HepG2 (cell line): Measurements from ENCODE around the gene VASN. TPM values are rescaled to one million over a fixed set of nuclear protein-coding genes. Genes with fewer than 3 reads are reported as not detected.

Experiments
- ATAC-seq: fragments of 200-7000 bp; cut with Tn5 transposase; 3 replicates; pipeline ENCODE4 v1.9.1; 2020; ENCODE audit warnings: mild to moderate bottlenecking, moderate library complexity
- BruUV-seq: library from RNA; stranded (reverse); fragments of 400-500 nt; replicated peaks from 2 replicates; lab custom pipeline; 2021; lab: Mats Ljungman, UMichigan
- CTCF ChIA-PET: fragments of 300-600 bp; formaldehyde crosslinking; extraction: SDS; loops from one replicate; lab custom pipeline; 2021; ENCODE audit warnings: low total read pairs, inconsistent platforms, low intra/inter-chr PET ratio; lab: Yijun Ruan, JAX
- POLR2A ChIA-PET: fragments of 350-600 bp; sonication (Branson Sonifier 250); formaldehyde crosslinking; loops from one replicate; lab custom pipeline; 2020; ENCODE audit warnings: antibody characterized with exemption, inconsistent platforms; lab: Yijun Ruan, JAX
- DNase-seq: peaks from one replicate; pipeline ENCODE4 v3.0.0-alpha.2; 2015; ENCODE audit warnings: low spot score
- FAIRE-seq: peaks from 3 replicates; lab custom pipeline; 2011; peaks lifted over from hg19 to GRCh38; lab: Jason Lieb, UNC
- H2AFZ ChIP-seq: one replicate; pipeline ENCODE4 v1.6.1; 2011; ENCODE audit warnings: low read length, inconsistent platforms
- H3K27ac ChIP-seq: fragments of 300-600 bp; 3 replicates; pipeline ENCODE4 v1.8.0; 2011; ENCODE audit warnings: mixed run types, mild to moderate bottlenecking, mixed read lengths, low read length, inconsistent platforms; ENCODE audit not compliant: insufficient read depth; ENCODE audit errors: extremely low read length
- H3K27me3 ChIP-seq, 2 experiments: fragments of 200-600 bp in 1 of 2; 2 replicates in 1 of 2; 3 replicates in 1 of 2; pipeline versions ENCODE4 v1.6.0 to v1.8.0; 2011; ENCODE audit warnings: low read length in 2 of 2, mild to moderate bottlenecking in 2 of 2, moderate library complexity in 2 of 2, inconsistent platforms in 1 of 2; ENCODE audit not compliant: insufficient read depth in 2 of 2, control insufficient read depth in 1 of 2
- H3K36me3 ChIP-seq, 2 experiments: fragments of 200-600 bp in 1 of 2; replicated peaks in 1 of 2; 2 replicates in 1 of 2; 3 replicates in 1 of 2; pipeline versions ENCODE4 v1.5.1 to v1.8.0; 2011; ENCODE audit warnings: low read length in 2 of 2, inconsistent platforms in 1 of 2; ENCODE audit not compliant: insufficient read depth in 2 of 2, control insufficient read depth in 1 of 2
- H3K4me1 ChIP-seq: 2 replicates; pipeline ENCODE4 v1.5.1; 2012; ENCODE audit warnings: low read length, inconsistent platforms; ENCODE audit not compliant: insufficient read depth
- H3K4me2 ChIP-seq: 2 replicates; pipeline ENCODE4 v1.6.0; 2011; ENCODE audit warnings: low read depth, low read length, inconsistent platforms
- H3K4me3 ChIP-seq, 3 experiments: fragments of 200-600 bp in 1 of 3; sonication (generic), shearing (Covaris generic) in 1 of 3; replicated peaks in 1 of 3; 2 replicates each; pipeline ENCODE4 v1.5.1; 2011 to 2016; ENCODE audit warnings: low read length in 3 of 3, inconsistent platforms in 2 of 3, low read depth in 2 of 3, mild to moderate bottlenecking in 2 of 3, control low read depth in 1 of 3, mixed read lengths in 1 of 3; ENCODE audit not compliant: insufficient read depth in 1 of 3
- H3K79me2 ChIP-seq: one replicate; pipeline ENCODE4 v1.6.1; 2011; ENCODE audit warnings: low read length, inconsistent platforms; ENCODE audit not compliant: insufficient read depth
- H3K9ac ChIP-seq: 2 replicates; pipeline ENCODE4 v1.6.0; 2011; ENCODE audit warnings: mild to moderate bottlenecking, low read depth, low read length, inconsistent platforms; ENCODE audit not compliant: insufficient read depth
- H3K9me3 ChIP-seq: 2 replicates; pipeline ENCODE4 v1.5.1; 2012; ENCODE audit warnings: mild to moderate bottlenecking, low read length
- H4K20me1 ChIP-seq: 2 replicates; pipeline ENCODE4 v1.6.0; 2011; ENCODE audit warnings: inconsistent platforms, mild to moderate bottlenecking, low read length, moderate library complexity; ENCODE audit not compliant: insufficient read depth
- FIP1L1 ChIP-seq: fragments of 200-400 bp; formaldehyde crosslinking; IDR thresholded peaks from 2 replicates; pipeline ENCODE4 v1.6.1; 2018; ENCODE audit warnings: low read depth, mild to moderate bottlenecking, low read length, moderate library complexity, borderline replicate concordance; ENCODE audit not compliant: insufficient read depth
- ZNF557 ChIP-seq: sonication (generic); formaldehyde crosslinking; IDR thresholded peaks from 2 replicates; pipeline ENCODE4 v1.4.0; 2020; ENCODE audit warnings: missing genetic modification reagents
- WGBS: methylation state at CpG from one replicate; pipeline ENCODE4 v1.1.6; 2017; ENCODE audit warnings: low lambda C conversion rate; 5-methylcytosine and 5-hydroxymethylcytosine counted together
- in situ Hi-C: cut with HindIII; loops from 2 replicates; pipeline ENCODE4 v1.10.0; 2017; ENCODE audit warnings: low pct_unique_long_range_greater_than_20kb; ENCODE audit not compliant: extremely low pct_ligation_motif_present
- intact Hi-C: fragments of 100-400 bp; cut with micrococcal nuclease; formaldehyde crosslinking; loops from one replicate; pipeline ENCODE4 v1.10.0; 2022; ENCODE audit not compliant: unreplicated experiment
- polyA plus RNA-seq, 8 experiments: library from polyadenylated mRNA; depleted of rRNA in 3 of 8; stranded (reverse) in 7 of 8; unstranded in 1 of 8; fragments of >200 nt; fragmentation: Illumina TruSeq in 4 of 8; extraction: Trizol in 4 of 8; gene quantifications; 2 replicates each; pipeline versions ENCODE4 v1.2.1 to v1.2.3, GENCODE V29; 2011 to 2016; ENCODE audit warnings: low read depth in 4 of 8, missing spikeins in 1 of 8, mixed read lengths in 1 of 8; ENCODE audit not compliant: insufficient read depth in 1 of 8
- total RNA-seq, 5 experiments: library from RNA; depleted of rRNA; stranded (reverse); fragments of >200 nt; fragmentation: Illumina TruSeq; extraction: Trizol; gene quantifications; 2 replicates each; pipeline ENCODE4 v1.2.3, GENCODE V29; 2016; ENCODE audit warnings: low read depth in 1 of 5
- TF ChIP-seq, protein P1 (sequence below): sonication (generic); formaldehyde crosslinking; IDR thresholded peaks from 2 replicates; pipeline ENCODE4 v1.5.0; 2020; ENCODE audit warnings: mild to moderate bottlenecking, missing genetic modification reagents
- TF ChIP-seq, protein P2 (sequence below): IDR thresholded peaks from 2 replicates; pipeline ENCODE4 v1.4.0; 2020; ENCODE audit warnings: mild to moderate bottlenecking, missing genetic modification reagents
- TF ChIP-seq, protein P3 (sequence below): IDR thresholded peaks from 2 replicates; pipeline ENCODE4 v1.6.1; 2016; ENCODE audit warnings: missing compliant biosample characterization, missing genetic modification reagents, borderline replicate concordance
- TF ChIP-seq, protein P4 (sequence below): sonication (generic); formaldehyde crosslinking; IDR thresholded peaks from 2 replicates; pipeline ENCODE4 v1.4.0; 2020; ENCODE audit warnings: missing genetic modification reagents

The VASN gene
- total and polyA plus RNA-seq, 2 of the 13 experiments (the other 11 are each of a cell fraction or from before 2014, with no cell fraction given), result 8.4 to 18.2 TPM

DNA sequence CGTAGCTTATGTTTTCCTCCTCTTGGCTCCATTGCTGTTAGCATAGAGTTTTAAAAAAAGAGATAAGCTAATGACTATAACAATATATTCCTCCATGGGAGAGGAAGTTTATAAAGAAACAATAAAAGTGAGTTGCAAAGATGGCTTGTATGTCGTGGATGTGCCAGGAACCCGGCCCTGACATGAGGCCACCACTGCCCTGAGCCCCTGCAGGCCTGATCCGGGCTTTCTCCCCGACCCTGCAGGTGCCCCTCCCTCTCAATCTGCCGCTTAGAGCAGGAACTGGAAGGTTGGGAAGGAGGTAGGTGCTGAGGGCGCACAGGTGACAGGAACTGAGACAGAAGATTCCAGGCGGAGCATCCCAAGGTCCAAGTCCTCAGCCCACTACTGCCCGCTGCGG, 32.2 kb upstream of the VASN start (continued):
- TF ChIP-seq, protein P1, sequence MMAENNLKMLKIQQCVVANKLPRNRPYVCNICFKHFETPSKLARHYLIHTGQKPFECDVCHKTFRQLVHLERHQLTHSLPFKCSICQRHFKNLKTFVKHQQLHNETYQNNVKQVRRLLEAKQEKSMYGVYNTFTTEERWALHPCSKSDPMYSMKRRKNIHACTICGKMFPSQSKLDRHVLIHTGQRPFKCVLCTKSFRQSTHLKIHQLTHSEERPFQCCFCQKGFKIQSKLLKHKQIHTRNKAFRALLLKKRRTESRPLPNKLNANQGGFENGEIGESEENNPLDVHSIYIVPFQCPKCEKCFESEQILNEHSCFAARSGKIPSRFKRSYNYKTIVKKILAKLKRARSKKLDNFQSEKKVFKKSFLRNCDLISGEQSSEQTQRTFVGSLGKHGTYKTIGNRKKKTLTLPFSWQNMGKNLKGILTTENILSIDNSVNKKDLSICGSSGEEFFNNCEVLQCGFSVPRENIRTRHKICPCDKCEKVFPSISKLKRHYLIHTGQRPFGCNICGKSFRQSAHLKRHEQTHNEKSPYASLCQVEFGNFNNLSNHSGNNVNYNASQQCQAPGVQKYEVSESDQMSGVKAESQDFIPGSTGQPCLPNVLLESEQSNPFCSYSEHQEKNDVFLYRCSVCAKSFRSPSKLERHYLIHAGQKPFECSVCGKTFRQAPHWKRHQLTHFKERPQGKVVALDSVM (CRISPR knock-in tag), result no peak
- TF ChIP-seq, protein P2, sequence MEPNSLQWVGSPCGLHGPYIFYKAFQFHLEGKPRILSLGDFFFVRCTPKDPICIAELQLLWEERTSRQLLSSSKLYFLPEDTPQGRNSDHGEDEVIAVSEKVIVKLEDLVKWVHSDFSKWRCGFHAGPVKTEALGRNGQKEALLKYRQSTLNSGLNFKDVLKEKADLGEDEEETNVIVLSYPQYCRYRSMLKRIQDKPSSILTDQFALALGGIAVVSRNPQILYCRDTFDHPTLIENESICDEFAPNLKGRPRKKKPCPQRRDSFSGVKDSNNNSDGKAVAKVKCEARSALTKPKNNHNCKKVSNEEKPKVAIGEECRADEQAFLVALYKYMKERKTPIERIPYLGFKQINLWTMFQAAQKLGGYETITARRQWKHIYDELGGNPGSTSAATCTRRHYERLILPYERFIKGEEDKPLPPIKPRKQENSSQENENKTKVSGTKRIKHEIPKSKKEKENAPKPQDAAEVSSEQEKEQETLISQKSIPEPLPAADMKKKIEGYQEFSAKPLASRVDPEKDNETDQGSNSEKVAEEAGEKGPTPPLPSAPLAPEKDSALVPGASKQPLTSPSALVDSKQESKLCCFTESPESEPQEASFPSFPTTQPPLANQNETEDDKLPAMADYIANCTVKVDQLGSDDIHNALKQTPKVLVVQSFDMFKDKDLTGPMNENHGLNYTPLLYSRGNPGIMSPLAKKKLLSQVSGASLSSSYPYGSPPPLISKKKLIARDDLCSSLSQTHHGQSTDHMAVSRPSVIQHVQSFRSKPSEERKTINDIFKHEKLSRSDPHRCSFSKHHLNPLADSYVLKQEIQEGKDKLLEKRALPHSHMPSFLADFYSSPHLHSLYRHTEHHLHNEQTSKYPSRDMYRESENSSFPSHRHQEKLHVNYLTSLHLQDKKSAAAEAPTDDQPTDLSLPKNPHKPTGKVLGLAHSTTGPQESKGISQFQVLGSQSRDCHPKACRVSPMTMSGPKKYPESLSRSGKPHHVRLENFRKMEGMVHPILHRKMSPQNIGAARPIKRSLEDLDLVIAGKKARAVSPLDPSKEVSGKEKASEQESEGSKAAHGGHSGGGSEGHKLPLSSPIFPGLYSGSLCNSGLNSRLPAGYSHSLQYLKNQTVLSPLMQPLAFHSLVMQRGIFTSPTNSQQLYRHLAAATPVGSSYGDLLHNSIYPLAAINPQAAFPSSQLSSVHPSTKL (CRISPR knock-in tag), result no peak
- TF ChIP-seq FIP1L1, result no peak

DNA sequence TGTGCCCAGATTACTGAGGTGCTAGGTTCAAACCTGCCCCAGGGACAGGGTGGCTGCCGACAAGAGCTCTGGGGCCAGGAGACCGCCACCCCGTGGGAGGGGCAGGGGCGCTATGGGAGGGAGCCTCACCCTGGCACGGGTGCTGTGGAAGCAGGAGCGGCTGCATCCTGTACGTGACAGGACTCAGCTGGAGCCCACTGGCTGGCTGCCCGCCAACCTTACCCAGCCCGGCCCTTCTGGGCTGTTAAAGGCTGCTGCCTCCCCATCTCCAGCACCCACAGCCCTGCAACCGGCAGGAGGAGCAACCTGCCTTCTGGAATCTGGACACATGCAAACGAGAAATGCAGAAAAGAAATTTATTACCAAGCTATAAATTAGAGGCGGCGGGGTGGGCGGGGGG, 31.7 kb upstream of the VASN start:
- no peak for DNase-seq
- in situ Hi-C loops, result no loop called here
- Histone ChIP-seq H3K27ac (no peak overlapping the region), H3K36me3 (peaks cover 6 to 32% of the 10 kb centered on the region in 2 experiments; a peak in 3 of 5 replicates), H2AFZ (no peak overlapping the region), H4K20me1 (no peaks in the 10 kb centered on the region), H3K9ac (no peak overlapping the region), H3K4me1 (peaks cover 4% of the 10 kb centered on the region; the same call in 1 of the 2 replicates), H3K27me3 (no peaks in the 10 kb centered on the region), H3K4me3 (no peak overlapping the region), H3K4me2 (no peak overlapping the region), H3K9me3 (no peaks in the 10 kb centered on the region), H3K79me2 (peaks cover 13% of the 10 kb centered on the region)
- TF ChIP-seq, protein P3, sequence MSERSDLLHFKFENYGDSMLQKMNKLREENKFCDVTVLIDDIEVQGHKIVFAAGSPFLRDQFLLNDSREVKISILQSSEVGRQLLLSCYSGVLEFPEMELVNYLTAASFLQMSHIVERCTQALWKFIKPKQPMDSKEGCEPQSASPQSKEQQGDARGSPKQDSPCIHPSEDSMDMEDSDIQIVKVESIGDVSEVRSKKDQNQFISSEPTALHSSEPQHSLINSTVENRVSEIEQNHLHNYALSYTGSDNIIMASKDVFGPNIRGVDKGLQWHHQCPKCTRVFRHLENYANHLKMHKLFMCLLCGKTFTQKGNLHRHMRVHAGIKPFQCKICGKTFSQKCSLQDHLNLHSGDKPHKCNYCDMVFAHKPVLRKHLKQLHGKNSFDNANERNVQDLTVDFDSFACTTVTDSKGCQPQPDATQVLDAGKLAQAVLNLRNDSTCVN, result no peak
- TF ChIP-seq ZNF557, result no peak
- TF ChIP-seq, protein P4, sequence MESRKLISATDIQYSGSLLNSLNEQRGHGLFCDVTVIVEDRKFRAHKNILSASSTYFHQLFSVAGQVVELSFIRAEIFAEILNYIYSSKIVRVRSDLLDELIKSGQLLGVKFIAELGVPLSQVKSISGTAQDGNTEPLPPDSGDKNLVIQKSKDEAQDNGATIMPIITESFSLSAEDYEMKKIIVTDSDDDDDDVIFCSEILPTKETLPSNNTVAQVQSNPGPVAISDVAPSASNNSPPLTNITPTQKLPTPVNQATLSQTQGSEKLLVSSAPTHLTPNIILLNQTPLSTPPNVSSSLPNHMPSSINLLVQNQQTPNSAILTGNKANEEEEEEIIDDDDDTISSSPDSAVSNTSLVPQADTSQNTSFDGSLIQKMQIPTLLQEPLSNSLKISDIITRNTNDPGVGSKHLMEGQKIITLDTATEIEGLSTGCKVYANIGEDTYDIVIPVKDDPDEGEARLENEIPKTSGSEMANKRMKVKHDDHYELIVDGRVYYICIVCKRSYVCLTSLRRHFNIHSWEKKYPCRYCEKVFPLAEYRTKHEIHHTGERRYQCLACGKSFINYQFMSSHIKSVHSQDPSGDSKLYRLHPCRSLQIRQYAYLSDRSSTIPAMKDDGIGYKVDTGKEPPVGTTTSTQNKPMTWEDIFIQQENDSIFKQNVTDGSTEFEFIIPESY (CRISPR knock-in tag), result peak; percentile 38; the same call in 1 of the 2 replicates
- 93% methylated on average over 6 of the region's 14 CpGs for WGBS
- ATAC-seq, result no peak
- no TSS peak for BruUV-seq
- intact Hi-C loops, result no loop called here
- FAIRE-seq, result no peak
- CTCF ChIA-PET, result no interaction called here
- POLR2A ChIA-PET, result interaction anchor here (0.6 to 1.9 kb wide), 2 partner anchors 10 to 52 kb away, joined by 3 to 5 read pairs; no protein-coding TSS in a partner anchor
